Measurements from ENCODE around the gene HDLBP. TPM values are rescaled to one million over a fixed set of nuclear protein-coding genes. Genes with fewer than 3 reads are reported as not detected.
A peak's percentile ranks its signal among the peaks of the same experiment; 100 is the strongest.

The HDLBP gene
- total RNA-seq, 1 donor from 2014 or later, result 922 TPM

- Mint-ChIP-seq H3K9me3 (ENCODE audit: unreplicated experiment) (no peaks in the 10 kb centered on the region), H3K27ac (ENCODE audit: unreplicated experiment) (peak overlapping the region; percentile 85), H3K4me1 (ENCODE audit: low read depth, unreplicated experiment) (peaks cover 43% of the 10 kb centered on the region), H3K27me3 (ENCODE audit: low read depth, unreplicated experiment) (no peaks in the 10 kb centered on the region), H3K4me3 (ENCODE audit: unreplicated experiment) (peak overlapping the region; percentile 98), H3K36me3 (ENCODE audit: low read depth, unreplicated experiment) (peaks cover 2% of the 10 kb centered on the region)
- Histone ChIP-seq H3K4me3 (ENCODE audit: insufficient read depth, low read depth, low read length) (peak overlapping the region; percentile 97), H2AFZ (ENCODE audit: low read depth, low read length) (no peak overlapping the region), H4K20me1 (ENCODE audit: insufficient read depth, low read length) (peaks cover 64% of the 10 kb centered on the region), H3K27me3 (ENCODE audit: insufficient read depth, low read length) (no peaks in the 10 kb centered on the region), H3K36me3 (ENCODE audit: insufficient read depth, low read length) (peaks cover 6% of the 10 kb centered on the region), H3K4me2 (ENCODE audit: low read length) (peak overlapping the region; percentile 98), H3K4me1 (ENCODE audit: insufficient read depth, low read length) (peaks cover 48% of the 10 kb centered on the region), H3K9me3 (ENCODE audit: insufficient read depth, low read depth, low read length) (no peaks in the 10 kb centered on the region), H3K9ac (ENCODE audit: low read length) (peak overlapping the region; percentile 100), H3K27ac (ENCODE audit: low read depth, low read length) (peak overlapping the region; percentile 100), H3K79me2 (ENCODE audit: insufficient read depth, low read length) (peaks cover 93% of the 10 kb centered on the region)
- DNase-seq (ENCODE audit: low read depth) (no peak), FAIRE-seq (no peak)
- TF ChIP-seq CTCF (IDR thresholded peaks at IDR 0.05; ENCODE audit: insufficient read depth, low read depth, low read length) (no peak), EZH2 (IDR thresholded peaks at IDR 0.05; ENCODE audit: insufficient read depth, low read length) (no peak)
These were observed 1.4 kb upstream of the HDLBP start for GRCh38 chr2:241316825-241317224.

- Mint-ChIP-seq H3K9me3 (ENCODE audit: unreplicated experiment) (no peaks in the 10 kb centered on the region), H3K27ac (ENCODE audit: unreplicated experiment) (peak within 1 kb of the TSS; percentile 100), H3K27me3 (ENCODE audit: low read depth, unreplicated experiment) (no peaks in the 10 kb centered on the region), H3K4me3 (ENCODE audit: unreplicated experiment) (peak within 1 kb of the TSS; percentile 98), H3K36me3 (ENCODE audit: low read depth, unreplicated experiment) (peaks cover 2% of the 10 kb centered on the region), H3K4me1 (ENCODE audit: low read depth, unreplicated experiment) (peaks cover 43% of the 10 kb centered on the region)
- FAIRE-seq (no peak), DNase-seq (ENCODE audit: low read depth) (peak; percentile 32)
- no peak for TF ChIP-seq CTCF (IDR thresholded peaks at IDR 0.05; ENCODE audit: insufficient read depth, low read depth, low read length)
- no peak for TF ChIP-seq EZH2 (IDR thresholded peaks at IDR 0.05; ENCODE audit: insufficient read depth, low read length)
- H3K9me3 ChIP-seq (ENCODE audit: insufficient read depth, low read depth, low read length), result no peaks in the 10 kb centered on the region
- H3K27ac ChIP-seq (ENCODE audit: low read depth, low read length), result peak within 1 kb of the TSS; percentile 100
- H2AFZ ChIP-seq (ENCODE audit: low read depth, low read length), result peak within 1 kb of the TSS; percentile 87
- peaks cover 93% of the 10 kb centered on the region for H3K79me2 ChIP-seq (ENCODE audit: insufficient read depth, low read length)
- H3K4me2 ChIP-seq (ENCODE audit: low read length), result peak within 1 kb of the TSS; percentile 98
- H3K36me3 ChIP-seq (ENCODE audit: insufficient read depth, low read length), result peaks cover 6% of the 10 kb centered on the region
- peak within 1 kb of the TSS; percentile 100 for H3K9ac ChIP-seq (ENCODE audit: low read length)
- peak within 1 kb of the TSS; percentile 98 for H3K4me3 ChIP-seq (ENCODE audit: insufficient read depth, low read depth, low read length)
- peaks cover 50% of the 10 kb centered on the region for H3K4me1 ChIP-seq (ENCODE audit: insufficient read depth, low read length)
- H3K27me3 ChIP-seq (ENCODE audit: insufficient read depth, low read length), result no peaks in the 10 kb centered on the region
- peaks cover 62% of the 10 kb centered on the region for H4K20me1 ChIP-seq (ENCODE audit: insufficient read depth, low read length)
These were observed 583 bp upstream of the HDLBP start, which contains the start of gene SEPTIN2 for GRCh38 chr2:241315879-241316631. TSS of gene SEPTIN2 (plus strand) at chr2:241315925. CDS start at chr2:241324233, 8,308 bp downstream.

Data from astrocyte (in vitro differentiated cells and primary cell).